K562 (cell line): ENCODE results near the gene MB21D2.

ENCODE experiments used
- ATF6 ChIP-seq: sonication (generic); formaldehyde crosslinking; IDR thresholded peaks from 2 replicates; pipeline ENCODE4 v1.4.0; 2020; ENCODE audit warnings: mild to moderate bottlenecking, missing genetic modification reagents
- CHD1 ChIP-seq: fragments of 200-600 bp; sonication (generic); IDR thresholded peaks from one replicate; pipeline ENCODE4 v1.6.1; 2012; ENCODE audit warnings: mild to moderate bottlenecking, moderate library complexity, low read length, inconsistent platforms
- CTCF ChIP-seq, 3 experiments: IDR thresholded peaks in 2 of 3; conservative IDR thresholded peaks in 1 of 3; 2 replicates each; pipeline ENCODE4 v1.5.1; 2011 to 2012; ENCODE audit warnings: low read length in 3 of 3, mild to moderate bottlenecking in 3 of 3, control low read depth in 2 of 3, improper control_type of control experiment in 1 of 3, inconsistent platforms in 1 of 3, low read depth in 1 of 3, mixed read lengths in 1 of 3, moderate library complexity in 1 of 3; ENCODE audit not compliant: insufficient read depth in 2 of 3
- DPF2 ChIP-seq: fragments of 450-650 bp; IDR thresholded peaks from 2 replicates; pipeline ENCODE4 v1.6.1; 2016
- MAZ ChIP-seq, 2 experiments: fragments of 450-650 bp in 1 of 2; sonication (generic) in 1 of 2; formaldehyde crosslinking; IDR thresholded peaks in 1 of 2; conservative IDR thresholded peaks in 1 of 2; 2 replicates each; pipeline versions ENCODE4 v1.4.0 to v1.5.0; 2020; ENCODE audit warnings: mild to moderate bottlenecking in 1 of 2, missing genetic modification reagents in 1 of 2
- NR3C1 ChIP-seq: sonication (generic); formaldehyde crosslinking; IDR thresholded peaks from 2 replicates; pipeline ENCODE4 v1.8.1; 2022; ENCODE audit warnings: missing genetic modification reagents
- POLR2A ChIP-seq: fragments of 450-650 bp; conservative IDR thresholded peaks from 2 replicates; pipeline ENCODE4 v1.6.1; 2016
- PREB ChIP-seq: sonication (generic); formaldehyde crosslinking; IDR thresholded peaks from 2 replicates; pipeline ENCODE4 v1.8.1; 2023; ENCODE audit warnings: mild to moderate bottlenecking, missing genetic modification reagents
- RFX1 ChIP-seq: fragments of 450-650 bp; IDR thresholded peaks from 2 replicates; pipeline ENCODE4 v1.6.1; 2016; ENCODE audit warnings: mild to moderate bottlenecking, moderate library complexity
- TCF7L2 ChIP-seq: fragments of 150-350 bp; IDR thresholded peaks from 2 replicates; pipeline ENCODE4 v1.6.1; 2016; ENCODE audit warnings: low read depth, mild to moderate bottlenecking, low read length, moderate library complexity
- ZNF165 ChIP-seq: fragments of 250-450 bp; sonication (Bioruptor Pico); IDR thresholded peaks from 2 replicates; pipeline ENCODE4 v1.4.0; 2020; ENCODE audit warnings: borderline replicate concordance
- ZNF589 ChIP-seq: fragments of 200-800 bp; sonication (Bioruptor generic); IDR thresholded peaks from 2 replicates; pipeline ENCODE4 v1.6.1; 2016; ENCODE audit warnings: low read depth, missing genetic modification characterization, missing compliant biosample characterization
- ZNF696 ChIP-seq: fragments of 250-450 bp; sonication (Bioruptor Pico); conservative IDR thresholded peaks from 2 replicates; pipeline ENCODE4 v1.4.0; 2020; ENCODE audit warnings: mild to moderate bottlenecking, moderate library complexity

GRCh38 chr3:192931825-192932224 is 14.2 kb upstream of the MB21D2 start:
- TF ChIP-seq PREB (CRISPR knock-in tag) (no peak), RFX1 (no peak), CTCF (IDR thresholded peaks at IDR 0.05 in 2 of 3, conservative IDR thresholded peaks at IDR 0.05 in 1 of 3; ENCODE audit: insufficient read depth in 2 of 3, low read depth in 1 of 3, low read length in 3 of 3) (no peak), ZNF696 (CRISPR knock-in tag) (no peak), NR3C1 (CRISPR knock-in tag) (no peak), DPF2 (no peak), ATF6 (CRISPR knock-in tag) (no peak), POLR2A (no peak), TCF7L2 (no peak), ZNF589 (CRISPR knock-in tag) (no peak), MAZ (CRISPR knock-in tag; conservative IDR thresholded peaks at IDR 0.05 in 1 of 2, IDR thresholded peaks at IDR 0.05 in 1 of 2) (no peak), CHD1 (no peak), ZNF165 (CRISPR knock-in tag) (no peak)
